ENCODE results near the gene FMNL2.
A peak's percentile ranks its signal among the peaks of the same experiment; 100 is the strongest.

FMNL2 gene

DNA sequence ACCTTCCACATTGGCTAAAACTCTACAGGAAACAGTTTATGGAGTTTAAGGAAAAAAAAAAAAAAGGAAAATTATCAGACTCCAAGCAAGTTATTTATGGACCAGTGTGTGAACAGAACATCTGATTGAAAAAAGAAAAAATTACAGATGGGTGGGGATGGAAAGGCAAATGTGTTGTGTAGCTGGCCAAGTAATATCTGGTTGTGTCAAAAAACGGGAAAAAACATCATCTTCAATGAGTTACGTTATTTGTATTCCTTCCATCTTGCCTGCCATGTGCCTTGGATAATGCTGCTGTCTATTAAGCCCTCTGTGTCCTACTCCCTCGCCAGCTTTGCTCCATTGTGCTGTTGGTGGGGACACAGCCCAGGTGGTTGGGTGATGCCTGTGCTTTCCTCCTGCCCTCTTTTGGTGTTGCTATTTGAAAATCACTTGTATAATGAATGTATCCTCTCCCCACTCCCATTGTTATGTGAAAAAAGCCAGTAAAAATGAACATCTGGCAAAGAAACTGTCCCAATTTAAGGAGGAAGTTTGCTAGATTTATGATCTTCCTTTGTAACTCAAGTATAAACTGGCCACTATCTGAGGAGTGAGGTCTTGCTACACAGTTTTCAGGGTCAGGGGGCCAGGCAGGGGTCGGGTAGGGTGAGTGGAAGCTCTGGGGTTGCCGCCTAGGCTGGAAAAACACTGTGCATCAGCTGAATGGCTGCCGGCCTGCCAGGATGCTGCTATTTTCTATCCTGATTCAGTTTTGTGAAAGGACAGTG, 155.9 kb downstream of the FMNL2 start:
- DNase-seq: peak in 36 of 56 donors; percentile 8 to 66 (median 42)

DNA sequence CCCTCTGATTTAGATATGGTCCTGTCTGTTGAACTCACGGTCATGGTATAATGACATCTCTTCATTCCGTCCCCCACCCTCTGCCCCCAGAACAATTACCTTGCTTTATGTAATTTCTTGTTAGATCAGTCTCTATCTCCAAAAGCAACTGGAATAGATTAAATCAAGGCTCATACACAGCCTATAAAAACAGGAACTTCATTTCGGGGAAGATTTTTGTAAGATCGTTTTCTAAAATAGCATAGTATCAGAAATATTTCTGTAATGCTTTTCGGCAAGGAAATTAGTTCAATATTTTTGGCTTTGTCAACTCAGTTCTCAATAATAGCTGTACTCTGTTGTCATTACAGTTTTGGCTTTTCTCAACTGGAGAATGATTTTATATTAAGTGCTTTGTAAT, 157.2 kb downstream of the FMNL2 start:
- no peak for DNase-seq

DNA sequence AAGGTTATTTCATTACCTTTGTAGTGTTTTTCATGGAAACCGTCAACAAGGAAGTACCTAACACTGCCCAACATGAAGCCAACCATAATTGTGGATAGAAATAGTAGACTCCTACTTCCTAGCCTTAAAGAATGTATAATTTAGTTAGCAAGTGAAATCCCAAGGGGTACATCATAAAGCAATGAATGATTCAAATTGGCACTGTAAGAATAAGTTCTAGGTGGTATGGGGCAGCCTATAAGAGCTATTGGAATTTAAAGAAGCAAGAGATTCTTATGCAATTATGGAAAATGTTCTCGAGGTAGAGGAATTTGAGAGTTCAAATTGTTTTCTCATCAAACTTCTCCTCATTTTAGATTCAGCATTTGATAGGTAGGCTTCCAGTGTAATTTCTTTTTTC, 157.9 kb downstream of the FMNL2 start:
- no peak for DNase-seq

DNA sequence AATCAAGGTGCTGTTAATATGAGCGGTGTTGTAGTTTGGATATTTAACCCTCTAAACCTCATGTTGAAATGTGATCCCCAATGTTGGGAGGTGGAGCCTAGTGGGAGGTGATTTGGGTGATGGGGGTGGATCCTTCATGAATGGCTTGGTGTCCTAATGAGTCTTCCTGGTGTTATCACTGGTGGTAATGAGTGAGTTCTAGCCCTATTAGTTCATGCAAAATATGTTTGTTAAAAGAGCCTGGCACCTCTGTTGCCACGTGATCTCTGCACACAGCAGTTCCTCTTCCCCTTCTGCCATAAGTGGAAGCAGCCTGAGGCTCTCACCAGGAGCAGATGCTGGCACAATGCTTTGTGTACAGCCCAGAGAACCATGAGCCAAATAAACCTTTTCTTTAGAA, 158.4 kb downstream of the FMNL2 start:
- no peak for DNase-seq

DNA sequence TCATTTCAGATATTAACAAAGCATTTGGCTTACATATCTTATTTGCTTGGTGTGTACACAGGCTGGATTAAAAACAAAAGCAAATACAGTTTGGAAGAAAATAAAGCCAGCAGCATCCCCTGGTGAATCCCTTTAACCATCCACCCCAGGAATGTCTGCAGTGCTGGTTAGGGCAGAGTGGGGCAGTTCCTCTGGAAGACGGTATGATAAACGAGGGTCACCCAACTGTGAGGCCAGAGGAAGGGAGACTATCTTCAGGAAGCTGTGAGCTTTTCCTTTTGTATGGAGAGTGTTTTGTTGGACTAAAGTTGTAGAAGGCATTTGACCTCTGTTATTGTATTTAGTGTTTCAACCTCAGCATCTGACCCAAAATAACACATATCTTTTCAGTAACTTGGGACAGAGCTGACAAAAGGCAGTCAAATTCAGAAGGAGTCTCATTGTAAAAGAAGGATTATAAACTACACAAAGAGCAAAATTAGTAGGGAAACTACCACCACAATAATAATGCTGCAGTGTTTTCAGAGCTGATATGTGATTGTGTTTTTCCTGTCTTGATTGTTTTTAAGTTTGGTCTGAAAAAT, 159.1 kb downstream of the FMNL2 start:
- no peak for DNase-seq

DNA sequence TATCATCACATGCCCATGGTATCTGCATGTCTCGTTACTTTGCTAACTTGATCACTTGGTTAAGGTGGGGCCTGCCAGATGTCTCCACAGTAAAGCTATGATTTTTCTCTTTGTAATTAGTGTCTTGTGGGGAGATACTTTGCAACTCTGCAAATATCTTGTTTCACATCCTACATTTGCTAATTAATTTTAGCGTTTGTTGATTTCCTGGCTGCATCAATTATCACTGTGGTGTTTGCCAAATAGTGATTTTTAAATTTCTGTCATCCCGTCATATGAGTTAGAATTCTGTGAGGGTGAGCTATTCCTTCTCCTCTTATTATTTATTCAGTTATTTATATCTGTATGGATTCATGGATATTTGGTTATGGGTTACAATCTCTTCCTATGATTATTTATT, 161.4 kb downstream of the FMNL2 start:
- DNase-seq: no peak

DNA sequence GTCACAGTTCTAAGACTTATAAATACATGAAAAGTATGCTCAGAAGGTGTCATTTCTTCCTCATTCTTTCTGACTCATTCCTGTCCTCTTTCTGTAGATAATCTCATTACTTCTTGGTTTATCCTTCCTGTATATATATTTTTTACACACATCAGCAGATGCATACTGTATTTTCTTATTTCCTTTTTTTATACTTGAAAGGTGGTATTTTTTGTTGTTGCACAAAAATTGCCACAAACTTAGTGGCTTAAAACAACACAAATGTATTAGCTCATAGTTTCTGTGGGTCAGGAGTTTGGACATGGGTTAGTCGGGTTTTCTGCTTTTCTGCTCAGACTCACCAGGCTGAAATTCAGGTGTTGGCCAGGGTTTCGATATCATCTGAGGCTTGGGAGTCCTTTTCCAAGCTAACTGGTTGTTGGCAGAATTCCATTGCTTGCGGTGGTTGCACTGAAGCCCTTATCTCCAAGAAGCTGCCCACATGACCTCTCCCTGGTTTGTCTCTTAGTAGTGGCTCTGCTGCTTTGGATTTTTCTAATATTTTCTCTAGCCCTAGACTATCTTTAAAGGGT, 162.6 kb downstream of the FMNL2 start:
- DNase-seq: no peak

DNA sequence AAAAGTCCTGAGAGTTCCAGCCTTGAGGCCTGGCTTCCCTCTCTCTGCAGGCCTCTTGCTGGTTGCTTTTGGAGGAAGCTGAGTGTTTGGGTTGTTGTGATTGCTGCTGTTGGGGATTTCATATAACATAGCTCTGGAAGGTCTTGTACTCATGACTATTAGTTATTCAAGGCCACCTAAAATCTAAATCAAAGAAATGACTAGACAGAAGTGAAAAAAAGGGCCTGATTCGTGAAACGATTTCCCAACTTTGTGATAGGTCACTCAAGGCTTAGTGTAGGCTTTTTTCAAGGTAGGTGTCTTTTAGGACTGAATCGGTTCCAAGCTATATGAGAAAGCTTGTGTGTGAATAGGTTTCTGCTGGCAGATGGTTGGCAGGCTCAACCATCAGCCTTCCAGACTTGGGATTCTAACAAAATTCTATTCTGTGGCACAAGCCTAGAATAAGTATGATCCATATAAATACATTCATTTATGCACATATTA, 164.4 kb downstream of the FMNL2 start:
- DNase-seq: no peak

DNA sequence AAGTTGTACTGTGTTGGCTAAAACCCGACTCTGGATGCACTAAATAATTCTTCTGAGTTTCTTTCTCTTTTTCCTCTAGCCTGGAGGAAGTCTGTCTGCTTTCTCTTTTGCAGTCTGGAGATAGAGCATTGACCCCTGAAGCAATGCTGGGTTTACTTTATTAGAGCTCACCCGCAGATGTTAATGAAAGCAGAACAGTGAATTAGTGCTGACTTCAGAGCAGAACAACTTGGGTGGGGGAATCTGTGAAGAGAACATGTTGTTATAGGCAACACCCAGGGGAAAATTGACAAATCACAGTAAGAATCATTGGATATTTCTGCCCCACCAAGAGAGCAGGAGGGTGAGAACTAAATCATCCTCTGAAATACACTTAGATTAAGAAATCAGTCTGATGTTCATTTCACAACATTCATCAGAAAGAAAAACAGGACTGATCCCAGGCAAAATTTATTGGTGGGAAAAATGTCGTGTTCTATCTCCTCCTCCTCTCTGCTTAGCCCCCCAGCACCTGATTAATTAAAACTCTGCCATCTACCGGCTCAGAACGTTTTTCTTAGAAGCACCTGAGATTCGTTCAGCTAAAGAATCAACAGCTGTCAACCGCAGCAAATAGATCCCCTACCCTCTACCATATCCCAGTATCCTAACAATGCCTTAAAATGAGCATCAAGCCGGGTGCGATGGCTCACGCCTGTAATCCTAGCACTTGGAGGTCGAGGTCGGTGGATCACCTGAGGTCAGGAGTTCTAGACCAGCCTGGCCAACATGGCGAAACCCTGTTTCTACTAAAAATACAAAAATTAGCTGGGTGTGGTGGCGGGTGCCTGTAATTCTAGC, 165.1 kb downstream of the FMNL2 start:
- peak in 1 of 56 donors; percentile 12 for DNase-seq

DNA sequence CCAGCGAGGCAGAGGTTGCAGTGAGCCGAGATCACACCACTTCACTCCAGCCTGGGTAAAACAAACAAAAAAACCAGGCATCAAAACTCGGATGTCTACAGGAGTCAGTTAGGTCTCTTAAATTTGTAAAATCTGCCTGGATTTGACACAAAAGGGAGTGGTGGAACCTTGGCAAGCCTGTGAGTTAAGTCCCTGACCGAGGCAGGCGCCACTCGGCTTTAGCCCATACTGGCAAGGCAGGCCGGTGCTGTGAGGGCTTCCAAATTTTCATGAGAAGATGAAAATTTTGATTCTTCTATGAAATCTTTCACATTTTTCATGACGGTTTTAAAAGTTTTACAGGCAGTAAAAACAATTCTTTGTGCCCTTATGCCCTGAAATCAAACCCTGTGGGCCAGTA, 165.8 kb downstream of the FMNL2 start:
- DNase-seq: peak in 10 of 56 donors; percentile 16 to 50 (median 21)

DNA sequence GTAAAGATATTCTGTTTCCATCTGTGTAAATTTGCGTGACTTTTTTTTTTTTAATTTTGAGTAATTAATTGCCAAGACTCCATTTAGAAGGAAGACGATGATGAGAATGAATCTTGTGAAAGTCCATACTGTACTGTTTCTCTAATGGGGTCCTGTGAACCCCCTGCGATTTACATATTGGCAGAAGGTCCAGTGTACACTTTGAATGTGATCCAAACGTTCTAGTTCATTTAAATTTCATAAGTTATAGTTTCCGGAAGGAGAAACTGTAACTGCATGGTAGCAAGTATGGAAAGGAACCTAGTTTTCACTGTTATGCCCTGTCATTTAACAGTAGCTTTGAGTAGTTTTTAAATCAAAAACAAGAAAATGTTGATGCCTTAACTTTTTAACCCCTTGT, 166.7 kb downstream of the FMNL2 start:
- no peak for DNase-seq

DNA sequence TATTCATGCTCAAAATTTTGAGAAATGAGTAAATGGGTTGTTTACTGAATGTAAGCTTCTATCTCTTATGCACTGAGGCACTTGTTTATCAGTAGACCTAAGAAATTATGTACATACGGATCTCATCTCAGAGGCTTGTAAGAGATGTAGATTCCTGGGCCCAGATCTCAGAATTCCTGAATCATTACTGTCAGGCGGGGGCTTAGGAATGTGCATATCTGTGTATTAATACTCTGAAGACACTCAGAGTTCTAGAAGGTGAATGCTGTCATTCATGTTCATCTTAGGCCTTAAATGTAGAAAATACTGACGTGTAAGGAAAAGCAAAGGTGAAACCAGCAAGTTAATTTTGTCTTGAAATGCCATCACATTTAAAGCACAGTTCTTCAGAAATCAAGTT, 169.6 kb downstream of the FMNL2 start:
- no peak for DNase-seq

DNA sequence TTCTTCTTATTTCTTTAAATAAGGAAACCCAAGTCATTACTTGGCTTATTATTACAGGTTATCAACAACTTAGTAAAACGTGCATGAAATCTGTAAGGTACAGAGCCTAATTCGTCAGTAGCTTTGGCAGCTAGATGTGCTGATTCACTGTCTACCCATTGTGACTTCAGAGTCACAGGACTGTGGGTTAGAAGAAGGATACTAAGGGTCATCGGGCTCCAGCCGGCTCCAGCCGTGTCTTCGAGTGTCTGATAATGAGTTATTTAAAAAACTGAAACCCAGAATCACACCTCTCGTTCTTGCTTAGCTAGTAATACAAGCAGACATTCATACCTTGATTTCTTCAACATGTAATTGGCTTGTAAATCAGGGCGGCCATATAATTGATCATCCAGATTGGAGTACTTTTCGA, 170.5 kb downstream of the FMNL2 start:
- DNase-seq: peak in 34 of 56 donors; percentile 8 to 74 (median 43)

DNA sequence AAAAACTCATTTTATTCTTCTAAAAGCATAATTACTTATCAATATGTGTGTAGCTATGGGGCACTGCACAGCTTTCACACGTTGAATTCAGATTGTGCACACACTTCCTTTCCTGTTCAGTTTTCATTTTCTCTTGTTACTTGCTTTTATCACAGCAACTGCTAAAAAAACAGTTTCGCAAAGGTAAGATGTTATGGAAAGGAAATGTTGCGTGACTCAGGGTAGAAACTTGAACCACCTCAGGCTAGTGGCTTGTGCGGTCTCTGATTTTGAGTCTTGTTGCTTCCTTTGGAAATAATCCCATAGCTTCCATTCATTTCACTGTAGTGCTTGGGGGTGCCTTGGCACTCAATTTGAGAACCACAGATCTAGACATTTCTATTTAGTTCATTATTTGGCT, 171.9 kb downstream of the FMNL2 start:
- no peak for DNase-seq

DNA sequence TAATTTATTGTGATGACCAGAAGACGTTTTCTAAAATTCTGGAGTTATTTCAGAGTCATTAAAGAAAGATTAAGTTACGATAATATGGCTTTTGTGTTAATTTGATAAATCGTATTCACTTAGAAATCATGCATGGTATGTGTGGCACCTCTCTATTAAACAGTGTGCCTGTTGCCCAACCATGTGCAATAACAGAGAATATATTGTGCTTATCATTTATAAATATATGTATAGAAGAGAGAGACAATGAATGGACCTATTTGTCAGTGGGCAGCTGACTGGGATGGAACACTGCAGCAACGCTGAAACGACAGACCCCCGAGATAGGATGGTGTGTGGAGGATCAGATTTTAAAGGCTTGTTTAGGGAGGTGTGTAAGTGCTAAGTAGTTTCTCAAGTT, 172.9 kb downstream of the FMNL2 start:
- DNase-seq: no peak

DNA sequence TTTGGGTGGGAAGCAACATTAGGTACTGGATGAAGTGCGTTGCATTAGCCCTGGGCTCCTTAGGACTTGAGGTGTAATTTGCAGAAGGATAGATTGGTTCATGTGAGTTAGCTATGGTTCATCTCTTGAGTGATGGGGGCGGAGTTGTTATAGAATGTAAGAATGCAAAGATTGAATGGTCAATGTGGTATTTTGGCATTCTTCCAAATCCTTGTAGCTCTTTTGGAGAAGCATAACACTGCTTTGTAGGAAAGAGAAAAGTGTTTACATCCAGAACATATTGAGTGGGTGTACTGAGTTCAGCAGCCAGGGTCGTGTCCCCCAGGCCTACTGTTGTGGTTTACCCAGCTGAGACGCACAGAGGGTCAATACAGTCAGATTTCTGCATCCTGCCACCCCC, 173.5 kb downstream of the FMNL2 start:
- DNase-seq: no peak

DNA sequence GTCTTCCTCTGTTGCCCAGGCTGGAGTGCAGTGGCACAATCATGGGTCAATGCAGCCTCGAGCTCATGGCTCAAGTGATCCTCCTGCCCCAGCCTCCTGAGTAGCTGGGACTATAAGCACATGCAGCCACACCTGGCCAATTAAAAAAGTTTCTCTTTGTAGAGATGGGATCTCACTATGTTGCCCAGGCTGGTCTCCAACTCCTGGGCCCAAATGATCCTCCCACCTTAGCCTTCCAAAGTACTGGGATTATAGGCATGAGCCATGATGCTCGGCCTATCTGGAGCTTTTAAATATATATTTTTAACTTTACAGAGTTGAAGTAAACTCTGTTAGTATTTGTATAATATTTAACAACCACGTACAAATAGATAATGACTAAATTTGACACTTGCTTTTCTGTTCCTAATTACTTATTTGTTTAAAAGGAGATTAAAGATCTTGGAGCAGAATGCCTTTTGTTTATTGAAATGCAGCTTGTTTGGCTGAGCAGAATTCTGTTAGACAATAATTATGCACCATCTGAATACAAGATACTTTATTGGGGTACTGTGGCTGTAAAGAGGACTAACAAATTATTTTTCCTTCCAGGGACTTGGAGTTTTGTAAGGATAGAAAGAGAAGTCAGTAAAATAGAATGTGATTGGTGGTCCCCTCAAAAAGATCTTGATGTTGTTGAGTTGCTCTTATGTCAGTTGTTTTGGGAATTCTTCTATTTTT, 175.0 kb downstream of the FMNL2 start:
- no peak for DNase-seq

DNA sequence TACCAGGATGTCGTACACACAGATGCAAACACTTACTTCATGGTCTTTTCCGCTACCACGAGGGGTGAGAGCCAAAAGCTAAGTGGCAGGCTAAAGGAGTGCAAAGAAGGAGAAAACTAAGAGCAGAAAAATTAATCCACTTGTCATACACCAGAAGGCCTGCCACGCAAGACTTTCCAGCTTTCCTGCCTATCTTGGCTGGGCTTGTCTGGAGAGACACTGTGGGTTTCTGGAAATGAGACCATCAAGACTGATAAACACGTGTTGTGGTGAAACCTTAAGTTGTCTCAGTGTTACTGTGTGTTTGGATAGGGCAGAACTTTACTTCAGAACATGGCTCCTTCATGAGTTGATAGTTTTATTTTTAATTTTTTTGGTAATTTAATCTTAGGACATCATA, 175.6 kb downstream of the FMNL2 start:
- DNase-seq: no peak

DNA sequence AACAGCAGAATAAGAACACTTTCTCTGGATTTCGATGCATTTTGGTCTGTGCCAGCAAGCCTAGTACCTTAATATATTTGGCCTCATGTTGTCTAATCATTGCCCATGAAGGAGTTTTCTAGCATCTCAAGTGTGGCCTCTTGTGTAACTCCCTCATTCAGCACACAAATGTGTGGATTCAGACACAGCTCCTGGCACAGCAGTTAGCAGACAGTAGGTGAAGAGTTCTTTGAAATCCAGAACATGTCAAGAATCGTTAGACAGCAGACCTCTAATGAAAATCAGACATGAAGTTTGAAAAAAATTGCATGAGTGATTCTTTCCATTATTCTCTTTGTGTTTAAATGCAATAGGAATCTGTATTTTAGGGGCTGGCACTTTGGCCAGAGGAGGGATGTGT, 177.0 kb downstream of the FMNL2 start:
- no peak for DNase-seq

DNA sequence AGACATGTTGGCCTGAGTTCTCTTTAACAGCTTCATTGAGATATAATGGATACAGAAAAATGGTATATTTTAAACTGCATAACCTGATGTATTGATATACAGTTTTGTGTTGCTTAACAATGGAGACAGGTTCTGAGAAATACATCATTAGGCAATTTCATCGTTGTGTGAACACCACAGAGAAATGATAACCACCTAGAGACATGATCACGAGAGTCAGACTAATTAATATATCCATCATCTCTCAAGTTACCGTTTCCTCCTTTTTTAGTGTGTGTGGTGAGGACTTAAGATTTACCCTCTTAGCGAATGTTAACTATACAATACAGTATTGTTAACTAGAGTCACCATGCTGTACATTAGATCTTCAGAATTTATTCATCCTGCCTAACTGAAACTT, 178.1 kb downstream of the FMNL2 start:
- no peak for DNase-seq

DNA sequence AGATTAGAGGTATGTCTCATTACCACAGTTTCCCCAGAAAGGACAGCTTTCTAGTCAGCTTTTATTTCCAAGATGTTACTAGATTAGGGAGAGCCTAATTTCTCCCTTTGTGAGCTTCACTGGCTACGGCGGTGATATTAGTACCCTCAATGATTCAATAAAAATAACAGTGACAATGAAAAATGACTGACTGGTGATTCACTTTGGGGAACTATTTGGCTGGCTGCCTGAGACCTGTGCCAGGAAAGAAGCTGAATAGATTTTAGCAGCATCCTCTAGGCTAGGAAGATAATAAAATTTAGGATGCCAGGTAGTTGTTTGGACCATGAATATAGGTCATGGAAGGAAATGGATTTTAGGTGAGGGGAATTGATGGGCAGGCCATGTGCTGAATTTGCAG, 178.7 kb downstream of the FMNL2 start:
- peak in 2 of 56 donors; percentile 36 to 66 for DNase-seq
